GM18907 (cell line): Measurements from ENCODE around the gene DPEP2NB.
"Not testable (repeated sequence)": the region's sequence is repeated elsewhere in the genome, so short reads cannot be mapped to it uniquely, and the experiment has no call there.

Experiments used
- ATAC-seq: cut with Tn5 transposase; IDR thresholded peaks from one replicate; pipeline ENCODE4 v1.9.1; 2021; ENCODE audit warnings: mild to moderate bottlenecking, moderate library complexity; ENCODE audit not compliant: unreplicated experiment

Gene DPEP2NB, protein sequence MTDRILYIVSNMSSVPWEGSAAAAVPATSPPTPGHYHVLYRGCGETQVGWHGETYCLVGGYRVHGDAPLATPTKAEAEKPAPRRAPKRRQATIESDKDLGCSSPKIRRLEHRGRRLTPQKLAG

DNA sequence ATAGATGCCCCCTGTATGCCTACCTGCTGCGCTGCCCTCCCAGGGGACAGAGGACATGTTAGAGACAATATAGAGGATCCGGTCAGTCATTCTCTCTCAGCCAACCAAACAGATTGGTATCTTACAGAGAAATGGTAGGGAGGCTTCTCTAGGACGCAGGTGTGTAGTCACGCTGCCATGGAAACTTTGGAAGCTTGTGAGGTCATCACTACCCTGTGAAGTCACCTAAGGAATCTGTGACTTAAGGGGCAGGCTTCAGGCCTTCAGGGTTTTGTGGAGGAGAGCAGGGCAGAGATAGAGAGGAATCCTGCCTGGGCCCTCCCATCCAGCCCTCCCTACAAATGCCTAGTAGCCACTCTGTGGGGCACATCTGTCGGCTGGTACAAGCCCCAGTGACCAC, at the start of gene DPEP2NB:
TSS of gene DPEP2NB (minus strand) at position 231 of the 400 bp plus-strand sequence. CDS start at position 90, 141 bp downstream.
- ATAC-seq: no peak

DNA sequence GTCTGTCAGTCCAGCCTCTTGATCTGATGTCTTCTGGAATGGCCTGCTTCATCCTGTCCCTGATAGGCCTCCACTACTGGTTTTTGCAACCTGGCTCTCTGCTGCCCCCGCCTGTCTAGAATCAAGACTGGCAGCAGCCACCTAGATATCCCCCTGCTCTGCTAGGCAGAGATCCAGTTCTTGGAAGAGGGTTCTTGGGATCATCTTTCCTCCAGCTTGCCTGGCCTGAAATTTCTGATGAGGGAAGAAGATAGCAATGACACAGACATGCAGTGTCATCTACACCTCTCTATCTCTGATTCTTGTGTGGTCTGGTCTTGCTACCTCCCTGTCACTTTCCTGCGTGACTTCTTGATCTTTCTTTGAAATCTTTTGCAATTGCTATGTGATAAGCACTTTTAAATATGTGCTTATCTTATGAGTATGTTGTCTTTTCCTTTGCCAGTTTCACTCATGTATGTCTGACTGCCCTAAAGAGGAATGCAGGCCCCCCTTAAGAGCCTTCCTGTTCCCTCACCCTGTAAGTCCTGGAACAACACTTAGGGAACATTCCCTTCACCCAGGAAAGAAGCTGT, 49.2 kb upstream of the DPEP2NB start:
- no peak for ATAC-seq

DNA sequence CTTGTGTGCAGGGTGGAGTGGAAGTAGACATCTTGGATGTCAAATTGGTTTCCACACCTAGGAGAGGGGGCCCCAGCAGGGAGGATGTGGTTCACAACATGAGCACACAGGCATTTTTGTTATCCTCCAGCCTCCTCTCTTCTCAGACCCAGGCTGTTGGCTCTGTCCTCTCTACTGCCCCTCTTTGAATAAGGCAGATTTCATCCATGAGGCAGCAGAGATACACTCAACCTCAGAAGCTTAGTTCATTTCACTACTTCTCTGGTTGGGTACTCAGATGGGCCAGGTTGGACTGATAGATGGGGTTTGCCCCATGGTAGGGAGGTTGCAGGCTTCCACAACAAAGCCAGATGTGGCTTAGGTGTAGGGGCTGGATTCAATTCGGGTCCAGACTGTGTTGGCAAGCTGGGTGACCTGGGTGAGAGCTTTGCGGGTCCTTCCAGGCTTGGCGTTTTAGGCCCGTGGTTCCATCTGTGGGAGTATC, 47.2 kb upstream of the DPEP2NB start:
- ATAC-seq: no peak

DNA sequence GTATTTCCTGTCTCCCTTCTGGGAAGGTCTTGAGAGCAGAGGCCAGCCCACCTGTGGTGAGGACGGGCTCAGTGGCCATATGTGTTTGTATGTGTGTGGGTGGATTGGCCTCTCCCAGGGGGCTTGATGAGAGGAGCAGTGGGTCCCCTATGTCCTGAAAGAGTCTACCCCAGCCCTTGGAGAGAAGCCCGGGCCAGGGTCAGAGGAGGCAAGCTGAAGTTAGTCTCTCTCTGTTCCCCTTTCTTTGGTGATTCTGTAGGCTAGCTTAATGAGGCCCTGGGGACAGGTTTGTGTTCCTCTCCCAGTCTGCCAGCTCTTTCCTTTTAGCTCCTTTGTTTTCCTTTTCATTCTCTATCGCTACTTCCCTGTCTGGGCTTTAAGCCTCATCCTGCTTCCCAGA, 45.7 kb upstream of the DPEP2NB start:
- no peak for ATAC-seq

DNA sequence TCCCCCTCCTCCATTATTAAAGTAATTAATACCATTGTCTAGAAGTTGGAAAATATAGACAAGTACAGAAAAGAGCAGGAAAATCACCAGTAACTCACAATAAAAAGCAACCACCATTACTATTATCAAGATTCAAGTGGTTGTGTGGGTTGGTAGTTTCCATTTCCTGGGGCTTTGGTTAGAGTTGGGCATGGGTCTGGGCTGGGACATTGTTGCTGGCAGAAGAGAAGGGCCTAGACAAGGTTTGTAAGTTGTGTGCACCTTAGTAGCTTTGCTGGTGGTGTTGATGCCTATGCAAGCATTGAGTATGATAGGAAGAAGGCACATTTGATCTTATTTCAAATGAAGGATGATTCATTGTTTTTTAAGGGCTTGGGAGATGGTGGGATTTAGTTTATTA, 44.1 kb upstream of the DPEP2NB start:
- no peak for ATAC-seq

DNA sequence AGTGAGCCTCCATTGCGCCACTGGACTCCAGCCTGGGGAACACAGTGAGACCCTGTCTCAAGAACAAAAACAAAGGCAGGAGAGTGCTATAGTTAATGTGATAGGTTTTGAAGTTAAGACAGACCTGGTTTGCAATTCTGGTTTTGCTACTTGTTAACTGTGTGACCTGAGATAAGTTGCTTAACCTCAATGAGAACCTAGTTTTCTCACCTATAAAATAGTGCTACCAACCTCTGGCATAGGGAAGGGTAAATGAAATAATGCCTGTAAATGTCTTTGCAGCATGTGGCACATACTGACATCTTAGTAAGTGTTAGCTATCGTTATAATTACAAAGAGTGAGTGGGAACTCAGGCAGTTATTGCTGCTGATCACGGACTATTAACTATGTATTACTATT, 39.7 kb upstream of the DPEP2NB start:
- no peak for ATAC-seq

DNA sequence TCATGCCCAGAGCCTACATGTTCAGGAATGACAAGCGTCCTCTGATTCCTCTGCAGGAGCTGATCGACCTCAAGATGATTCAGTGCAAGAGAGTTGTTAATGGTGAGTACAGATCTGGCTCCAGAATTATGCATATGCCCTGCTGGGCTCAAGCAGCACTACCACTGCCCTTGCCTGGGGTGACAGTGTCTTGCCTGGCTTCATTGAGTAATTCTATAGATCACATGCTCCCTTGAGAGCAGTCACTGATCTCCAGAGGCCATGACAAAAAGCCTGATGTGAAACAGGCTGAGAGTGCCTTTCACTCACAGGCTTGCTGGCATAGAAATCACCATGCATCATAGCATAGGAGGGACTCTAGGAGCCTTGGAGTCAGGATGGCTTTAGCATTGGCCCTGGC, 33.7 kb upstream of the DPEP2NB start:
- ATAC-seq: no peak

DNA sequence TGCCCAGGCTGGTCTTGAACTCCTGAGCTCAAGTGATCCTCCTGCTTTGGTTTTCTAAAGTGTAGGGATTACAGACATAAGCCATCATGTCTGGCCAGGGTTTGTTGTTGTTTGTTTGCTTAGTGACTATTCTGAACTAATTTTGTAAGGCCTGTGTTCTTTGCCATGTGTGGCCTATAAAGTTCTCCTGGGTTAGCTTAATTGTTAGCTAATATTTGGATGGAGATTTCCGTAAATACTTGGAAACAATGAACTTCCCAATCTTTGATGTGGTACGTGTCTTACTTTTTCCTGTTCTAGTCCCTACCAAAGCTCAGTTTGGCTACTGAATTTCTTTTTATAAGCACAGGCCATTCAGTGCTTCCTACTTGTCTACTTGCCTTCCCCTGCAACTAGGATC, 32.3 kb upstream of the DPEP2NB start:
- ATAC-seq: no peak

DNA sequence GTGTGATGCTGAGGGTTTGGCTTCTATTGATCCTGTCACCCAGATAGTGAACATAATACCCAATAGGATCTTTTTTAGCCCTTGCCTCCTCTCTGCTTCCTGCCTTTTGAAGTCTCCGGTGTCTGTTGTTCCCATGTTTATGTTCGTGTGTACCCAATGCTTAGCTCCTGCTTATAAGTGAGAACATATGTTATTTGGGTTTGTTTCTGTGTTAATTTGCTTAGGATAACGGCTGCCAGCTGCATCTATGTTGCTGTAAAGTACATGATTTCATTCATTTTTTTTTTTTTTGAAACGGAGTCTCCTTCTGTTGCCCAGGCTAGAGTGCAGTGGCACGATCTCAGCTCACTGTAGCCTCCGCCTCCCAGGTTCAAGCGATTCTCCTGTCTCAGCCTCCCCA, 30.4 kb upstream of the DPEP2NB start:
- ATAC-seq: no peak

DNA sequence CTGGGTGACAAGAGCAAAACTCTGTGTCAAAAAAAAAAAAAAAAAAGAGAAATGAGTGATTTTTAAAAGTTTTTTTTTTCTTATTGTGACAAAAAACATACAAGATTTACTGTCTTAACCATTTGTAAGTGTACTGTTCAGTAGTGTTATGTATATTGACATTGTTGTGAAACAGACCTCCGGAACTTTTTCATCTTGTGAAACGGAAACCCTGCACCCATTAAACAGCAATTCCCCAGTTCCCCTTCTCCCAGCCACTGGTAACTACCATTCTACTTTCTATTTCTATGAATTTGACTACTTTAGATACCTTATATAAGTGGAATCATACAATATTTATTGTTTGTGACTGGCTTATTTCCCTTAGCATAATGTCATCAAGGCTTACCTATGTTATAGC, 26.1 kb upstream of the DPEP2NB start:
- no peak for ATAC-seq

DNA sequence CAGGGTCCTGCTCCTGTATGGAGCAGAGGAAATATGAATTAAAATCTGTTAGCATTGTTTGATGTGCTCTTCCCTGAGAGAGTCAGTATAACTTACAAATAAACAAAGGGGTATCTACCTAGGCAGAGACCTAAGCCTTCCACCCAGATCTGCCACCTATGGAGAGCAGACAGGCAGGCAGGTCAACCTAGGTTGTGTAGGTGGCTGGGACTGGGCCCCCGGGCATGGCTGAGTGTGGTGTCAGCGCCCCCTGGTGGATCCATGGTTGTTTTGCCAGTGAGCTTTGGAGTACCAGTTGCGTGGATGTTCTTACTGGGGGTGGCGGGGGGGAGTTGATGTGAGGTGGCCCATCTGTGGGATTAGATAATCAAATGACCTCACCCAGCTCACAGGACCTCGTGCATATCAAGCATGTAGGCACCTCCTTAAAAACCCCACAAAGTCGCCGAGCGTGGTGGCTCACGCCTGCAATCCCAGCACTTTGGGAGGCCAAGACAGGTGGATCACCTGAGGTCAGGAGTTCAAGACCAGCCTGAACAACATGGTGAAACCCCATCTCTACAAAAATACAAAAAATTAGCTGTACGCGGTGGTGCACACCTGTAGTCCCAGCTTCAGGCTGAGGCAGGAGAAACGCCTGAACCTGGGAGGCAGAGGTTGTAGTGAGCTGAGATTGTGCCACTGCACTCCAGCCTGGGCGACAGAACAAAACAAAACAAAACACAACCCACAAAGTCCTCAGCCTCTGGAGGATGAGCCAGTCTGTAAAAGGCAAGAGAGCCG, 25.0 kb upstream of the DPEP2NB start:
- ATAC-seq: no peak

DNA sequence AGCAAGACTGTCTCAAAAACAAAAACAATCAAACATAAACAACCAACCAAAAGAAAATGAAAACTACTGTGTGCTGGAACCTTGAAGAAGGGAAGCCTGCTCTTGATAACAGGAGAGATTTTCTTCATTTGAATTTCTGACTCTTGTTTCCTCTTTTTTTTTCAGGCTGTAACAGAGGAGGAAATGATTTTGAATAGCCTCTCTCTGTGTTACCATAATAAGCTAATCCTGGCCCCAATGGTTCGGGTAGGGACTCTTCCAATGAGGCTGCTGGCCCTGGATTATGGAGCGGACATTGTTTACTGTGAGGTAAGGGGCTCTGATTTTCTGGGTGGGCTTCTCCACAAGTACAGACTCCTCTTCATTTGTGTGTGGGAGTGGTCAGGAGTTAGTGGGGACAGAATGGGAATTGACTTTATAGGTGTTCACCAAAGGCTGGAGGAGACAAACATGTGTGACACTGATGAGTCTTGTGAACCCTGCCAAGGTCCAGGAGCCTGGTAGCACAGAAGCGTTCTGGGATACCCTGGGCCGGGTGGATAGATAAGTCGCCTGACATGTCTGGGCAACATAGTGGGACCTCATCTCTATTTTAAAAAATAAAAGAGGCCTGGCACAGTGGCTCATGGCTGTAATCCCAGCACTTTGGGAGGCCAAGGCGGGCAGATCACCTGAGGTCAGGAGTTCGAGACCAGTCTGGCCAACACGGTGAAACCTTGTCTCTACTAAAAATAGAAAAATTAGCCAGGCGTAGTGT, 22.3 kb upstream of the DPEP2NB start:
- no peak for ATAC-seq

DNA sequence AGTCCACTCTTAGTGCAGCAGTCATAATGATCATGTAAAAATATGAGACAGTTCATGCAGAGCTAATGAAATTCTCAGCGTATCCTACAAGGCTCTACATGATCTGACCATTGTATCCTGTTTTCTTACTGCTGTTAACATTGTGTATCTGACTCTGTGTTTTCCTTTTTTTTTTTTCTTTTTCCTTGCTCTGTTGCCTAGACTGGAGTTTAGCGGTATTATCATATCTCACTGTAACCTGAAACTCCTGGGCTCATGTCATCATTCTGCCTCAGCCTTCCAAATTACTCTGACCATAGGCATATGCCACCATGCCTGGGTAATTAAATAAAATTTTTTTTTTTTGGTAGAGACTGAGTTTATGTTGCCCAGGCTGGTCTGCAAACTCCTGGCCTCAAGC, 19.5 kb upstream of the DPEP2NB start:
- no peak for ATAC-seq

DNA sequence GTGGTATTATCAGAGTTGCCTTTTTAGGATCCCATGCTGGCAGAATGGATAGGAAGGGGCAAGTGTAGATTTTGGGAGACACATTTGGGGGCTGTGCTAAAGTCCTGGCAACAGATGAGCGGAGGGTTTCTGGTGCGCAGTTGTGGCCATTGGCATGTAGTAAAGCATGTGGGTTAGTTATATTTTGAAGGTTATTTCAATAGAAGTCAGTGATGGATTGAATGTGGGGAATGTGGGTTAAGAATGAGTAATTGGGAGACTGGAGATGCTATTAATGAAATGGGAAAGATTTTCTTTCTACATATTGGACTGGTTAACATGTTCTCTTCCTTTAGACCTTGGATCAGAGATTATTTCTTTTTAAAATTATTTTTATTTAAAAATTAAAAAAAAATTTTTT, 17.4 kb upstream of the DPEP2NB start:
- no peak for ATAC-seq

DNA sequence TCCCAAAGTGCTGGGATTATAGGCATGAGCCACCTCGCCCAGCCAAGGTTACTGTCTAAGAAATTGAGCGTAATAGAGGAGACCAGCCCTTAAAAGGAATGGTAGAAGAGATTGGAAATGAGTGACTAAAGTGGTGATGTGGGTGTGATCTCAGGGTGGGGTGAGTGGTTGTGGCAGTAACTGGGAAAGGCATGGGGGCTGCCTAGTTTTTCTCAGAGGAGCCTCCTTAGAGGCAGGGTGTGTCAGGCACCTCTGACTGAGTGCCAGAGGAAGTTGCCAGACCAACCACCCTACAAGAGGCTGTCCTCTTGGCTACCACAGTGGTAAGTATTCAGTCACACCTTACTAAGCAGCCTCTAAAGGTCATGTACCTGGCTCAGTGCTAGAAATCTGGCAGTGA, 16.2 kb upstream of the DPEP2NB start:
- no peak for ATAC-seq

DNA sequence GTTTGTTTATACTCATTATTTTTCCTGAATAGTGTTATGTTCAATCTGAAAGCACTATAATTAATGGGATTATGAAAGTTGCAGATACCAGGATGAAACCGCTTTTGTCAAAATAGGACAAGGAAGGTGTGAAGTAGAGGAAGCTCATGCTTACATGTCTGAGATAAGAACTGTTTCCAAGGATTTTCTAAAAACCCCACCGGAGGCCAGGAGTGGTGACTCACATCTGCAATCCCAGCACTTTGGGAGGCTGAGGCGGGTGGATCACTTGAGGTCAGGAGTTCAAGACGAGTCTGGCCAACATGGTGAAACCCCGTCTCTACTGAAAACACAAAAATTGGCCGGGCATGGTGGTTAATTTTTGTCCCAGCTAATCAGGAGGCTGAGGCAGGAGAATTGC, 14.4 kb upstream of the DPEP2NB start:
- ATAC-seq: not testable (repeated sequence)

DNA sequence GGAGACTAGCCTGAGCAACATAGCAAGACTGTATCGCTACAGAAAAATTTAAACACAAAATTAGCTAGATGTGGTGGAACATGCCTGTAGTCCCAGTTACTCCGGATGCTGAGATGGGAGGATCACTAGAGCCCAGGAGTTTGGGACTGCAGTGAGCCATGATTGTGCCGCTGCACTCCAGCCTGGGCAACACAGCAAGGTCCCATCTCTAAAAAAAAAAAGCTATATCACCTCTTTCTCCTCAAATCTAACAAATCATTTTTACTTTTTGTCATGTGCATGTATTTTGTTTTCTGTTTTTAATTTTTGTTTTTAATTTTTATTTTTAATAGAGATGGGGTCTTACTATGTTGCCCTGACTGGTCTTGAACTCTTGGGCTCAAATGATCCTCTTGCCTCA, 13.3 kb upstream of the DPEP2NB start:
- no peak for ATAC-seq

DNA sequence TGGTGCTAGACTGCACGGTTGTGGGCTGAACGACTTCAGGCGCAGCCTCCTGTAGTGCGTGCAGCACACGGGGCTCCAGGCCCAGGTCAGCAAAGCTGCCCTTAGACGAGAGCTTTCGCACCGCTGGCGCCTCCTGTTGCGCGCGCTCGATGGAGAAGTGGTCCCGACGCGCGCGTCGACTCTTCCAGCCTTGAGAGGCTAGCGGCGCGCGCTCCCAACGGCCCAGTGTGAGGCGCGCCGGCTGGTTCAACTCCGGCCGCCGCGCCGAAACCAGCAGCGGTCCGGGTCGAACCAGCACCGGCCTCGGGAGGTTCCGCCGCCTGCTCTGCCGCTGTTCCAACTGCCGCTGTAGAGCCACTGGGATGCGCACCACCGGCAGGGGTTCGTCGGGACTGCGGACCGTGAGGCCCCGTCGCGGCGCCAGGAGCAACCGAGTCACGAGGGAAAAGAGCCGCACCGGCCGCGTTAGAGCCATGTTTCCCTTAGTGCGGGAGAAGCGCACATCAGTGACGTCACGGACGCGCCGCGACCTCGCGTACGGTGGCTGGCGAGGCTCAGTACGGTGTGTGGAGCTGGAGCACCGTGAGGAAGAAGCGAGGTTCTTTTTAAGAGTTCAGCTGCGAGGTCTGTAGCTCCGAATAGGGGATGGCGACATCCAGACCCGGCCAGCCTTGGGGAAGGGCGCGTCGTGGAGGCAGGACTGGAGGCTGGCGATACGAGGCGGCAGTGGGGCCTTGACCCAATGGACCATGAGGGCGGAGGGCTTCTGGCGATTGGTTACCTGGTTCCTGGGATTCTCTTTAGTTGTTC, 7.2 kb upstream of the DPEP2NB start, which contains the start of the genes DDX28 and DUS2:
TSS of gene DDX28 (minus strand) at position 505 of the 810 bp plus-strand sequence. CDS start at position 475, 30 bp downstream.
TSS of gene DUS2 (plus strand) at position 557 of the 810 bp plus-strand sequence. CDS start 14,740 bp downstream, outside the sequence.
- ATAC-seq: peak; percentile 80

DNA sequence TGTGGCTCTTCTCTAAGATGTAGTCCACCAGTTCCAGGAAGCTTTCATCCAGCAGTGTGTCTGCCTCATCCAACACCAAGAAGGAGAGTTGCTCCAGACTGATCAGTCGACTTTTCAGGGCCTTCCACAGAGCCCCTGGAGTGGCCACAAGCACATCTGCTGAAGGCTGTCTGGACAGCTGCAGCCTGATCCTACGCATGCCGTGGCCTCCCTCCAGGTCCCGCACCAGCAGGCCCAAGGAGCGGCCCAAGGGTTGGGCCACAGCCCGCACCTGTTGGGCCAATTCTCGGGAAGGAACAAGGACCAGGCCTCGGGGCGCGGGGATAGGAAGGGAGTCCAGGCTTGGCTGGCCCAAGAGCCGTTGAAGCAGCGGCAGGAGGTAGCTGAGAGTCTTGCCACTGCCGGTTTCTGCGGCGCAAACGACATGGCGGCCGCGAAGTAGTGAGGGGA, 6.6 kb upstream of the DPEP2NB start:
- ATAC-seq: peak; percentile 13

DNA sequence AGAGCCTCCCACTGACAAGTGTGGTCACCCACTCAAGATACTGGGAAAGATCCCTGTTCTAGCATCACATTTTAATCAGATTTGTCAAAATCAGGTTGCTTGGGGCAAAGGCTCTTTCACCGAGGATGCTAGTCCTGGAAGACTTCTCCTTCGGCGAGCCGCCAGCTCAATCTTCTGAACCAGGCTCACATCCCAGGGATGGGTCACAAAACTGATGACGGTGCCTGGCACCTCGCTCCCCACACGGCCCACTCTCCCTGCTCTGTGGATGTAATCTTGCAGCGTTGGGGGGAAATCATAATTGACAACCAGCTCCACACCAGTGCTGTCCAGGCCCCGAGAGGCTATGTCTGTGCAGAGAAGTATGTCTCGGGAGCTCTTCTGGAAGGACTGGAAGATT, 5.8 kb upstream of the DPEP2NB start:
- no peak for ATAC-seq
